Measurements from ENCODE around the gene ERFE.

Gene ERFE

DNA sequence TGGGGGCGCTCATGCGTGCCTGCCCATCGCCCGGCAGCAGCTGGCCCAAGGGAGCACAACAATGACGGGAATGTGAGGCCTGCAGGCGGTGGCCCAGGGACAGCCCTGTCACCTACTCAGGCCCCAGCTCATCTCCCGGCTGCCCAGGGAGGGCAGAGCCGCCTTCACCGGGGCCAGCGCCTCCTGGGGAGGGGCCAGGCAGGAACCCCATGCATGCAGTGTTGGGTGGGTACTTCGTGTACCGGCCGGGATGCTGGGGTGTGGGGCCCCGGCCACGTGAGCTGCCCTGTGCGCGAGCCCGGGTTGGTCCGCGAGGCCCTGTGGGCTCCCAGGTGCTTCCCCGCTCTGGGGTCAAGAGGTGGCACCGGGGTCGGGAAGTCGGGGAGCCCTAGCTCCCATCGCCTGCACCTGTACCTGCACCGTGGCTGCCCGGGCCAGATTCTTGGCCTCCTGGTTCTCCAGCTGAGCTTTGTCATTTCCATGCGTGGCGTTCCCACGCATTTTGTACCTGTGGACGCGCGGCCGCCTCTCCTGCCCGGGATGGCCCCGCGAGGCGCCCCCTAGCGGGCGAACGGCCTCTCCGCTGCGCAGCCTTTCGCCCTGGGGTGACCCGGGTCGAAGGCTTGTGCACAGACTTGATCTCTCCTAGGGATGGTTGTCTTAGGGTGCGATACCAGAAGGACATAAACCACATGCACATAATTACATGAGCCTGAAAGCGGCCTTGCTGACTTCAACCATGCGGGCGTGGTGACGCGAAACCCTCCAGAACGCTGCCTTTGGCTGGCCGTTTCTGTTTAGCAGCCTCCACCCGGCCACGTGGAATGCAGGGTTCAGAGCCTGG lies 19.4 kb upstream of the ERFE start:
- peak; percentile 13 for DNase-seq (ENCODE audit: low read depth)

DNA sequence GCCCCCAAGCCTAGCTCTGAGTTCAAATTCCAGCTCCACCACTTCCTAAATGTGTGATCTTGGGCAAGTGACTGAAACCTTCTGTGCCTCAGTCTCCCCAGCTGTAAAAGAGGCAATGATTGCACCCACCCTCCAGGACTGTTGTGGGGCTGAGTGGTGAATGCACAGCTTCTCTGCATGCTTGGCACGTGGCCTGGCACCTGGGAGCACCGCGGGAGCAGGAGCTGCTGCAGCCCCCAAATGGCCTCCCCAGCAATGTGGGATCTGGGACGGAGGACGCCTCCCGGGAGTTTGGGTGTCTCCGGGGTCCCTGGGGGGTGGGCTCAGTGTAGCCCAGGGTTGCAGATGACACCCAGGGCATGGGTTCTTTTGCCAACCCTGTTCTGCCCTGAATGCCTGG lies 18.7 kb upstream of the ERFE start:
- no peak for DNase-seq (ENCODE audit: low read depth)

DNA sequence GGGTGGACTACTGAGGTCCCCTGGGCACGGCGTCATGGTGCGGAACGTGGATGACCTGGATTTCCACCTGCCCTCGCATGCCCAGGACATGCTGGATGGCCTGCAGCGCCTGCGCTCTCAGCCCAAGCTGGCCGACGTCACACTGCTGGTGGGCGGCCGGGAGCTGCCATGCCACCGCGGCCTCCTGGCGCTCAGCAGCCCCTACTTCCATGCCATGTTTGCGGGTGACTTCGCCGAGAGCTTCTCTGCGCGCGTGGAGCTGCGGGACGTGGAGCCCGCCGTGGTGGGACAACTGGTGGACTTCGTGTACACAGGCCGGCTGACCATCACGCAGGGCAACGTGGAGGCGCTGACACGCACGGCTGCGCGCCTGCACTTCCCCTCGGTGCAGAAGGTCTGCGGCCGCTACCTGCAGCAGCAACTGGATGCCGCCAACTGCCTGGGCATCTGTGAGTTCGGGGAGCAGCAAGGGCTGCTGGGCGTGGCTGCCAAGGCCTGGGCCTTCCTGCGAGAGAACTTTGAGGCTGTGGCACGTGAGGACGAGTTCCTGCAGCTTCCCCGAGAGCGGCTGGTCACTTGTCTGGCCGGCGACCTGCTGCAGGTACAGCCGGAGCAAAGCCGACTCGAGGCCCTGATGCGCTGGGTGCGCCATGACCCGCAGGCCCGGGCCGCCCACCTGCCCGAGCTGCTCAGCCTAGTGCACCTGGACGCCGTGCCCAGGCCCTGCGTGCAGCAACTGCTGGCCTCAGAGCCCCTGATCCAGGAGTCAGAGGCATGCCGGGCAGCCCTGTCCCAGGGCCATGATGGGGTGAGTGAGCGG lies 17.8 kb upstream of the ERFE start:
- no peak for DNase-seq (ENCODE audit: low read depth)

DNA sequence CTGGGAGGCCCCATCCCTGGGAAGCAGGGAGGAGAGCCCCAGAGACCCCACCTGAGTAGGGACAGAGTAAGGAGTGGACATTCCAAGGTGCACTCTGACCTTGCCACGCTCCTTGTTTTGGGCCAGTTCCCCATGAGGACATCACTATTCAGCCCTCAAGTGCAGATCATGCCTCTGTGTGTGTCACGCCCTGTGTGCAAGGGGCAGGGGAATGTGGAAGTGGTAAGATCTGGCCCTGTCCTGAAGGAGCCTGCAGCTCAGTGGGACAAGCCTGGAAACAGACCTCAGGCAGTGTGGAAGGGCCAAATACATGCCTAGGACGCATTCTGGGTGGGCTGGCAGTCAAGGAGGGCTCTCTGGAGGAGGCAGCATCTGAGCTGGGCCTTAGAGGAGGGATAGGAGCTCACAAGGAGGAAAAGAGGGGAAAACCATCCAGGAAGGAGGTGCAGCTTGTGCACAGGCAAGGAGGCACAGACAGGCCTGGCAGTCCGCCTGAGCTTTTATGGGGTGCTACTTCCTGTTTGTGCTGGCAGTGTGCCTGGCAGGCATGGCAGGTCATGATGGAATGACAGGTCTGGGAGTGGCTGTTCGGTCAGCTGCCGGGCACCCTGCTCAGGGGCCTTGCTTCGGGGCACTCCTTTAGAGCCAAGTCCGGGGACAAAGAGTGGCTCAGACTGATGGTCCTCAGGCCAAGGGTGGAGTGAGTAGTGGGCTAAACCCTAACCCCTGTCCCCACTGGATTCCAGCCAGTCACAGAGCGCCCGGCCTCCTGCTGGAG lies 17.0 kb upstream of the ERFE start:
- peak; percentile 76 for DNase-seq (ENCODE audit: low read depth)

DNA sequence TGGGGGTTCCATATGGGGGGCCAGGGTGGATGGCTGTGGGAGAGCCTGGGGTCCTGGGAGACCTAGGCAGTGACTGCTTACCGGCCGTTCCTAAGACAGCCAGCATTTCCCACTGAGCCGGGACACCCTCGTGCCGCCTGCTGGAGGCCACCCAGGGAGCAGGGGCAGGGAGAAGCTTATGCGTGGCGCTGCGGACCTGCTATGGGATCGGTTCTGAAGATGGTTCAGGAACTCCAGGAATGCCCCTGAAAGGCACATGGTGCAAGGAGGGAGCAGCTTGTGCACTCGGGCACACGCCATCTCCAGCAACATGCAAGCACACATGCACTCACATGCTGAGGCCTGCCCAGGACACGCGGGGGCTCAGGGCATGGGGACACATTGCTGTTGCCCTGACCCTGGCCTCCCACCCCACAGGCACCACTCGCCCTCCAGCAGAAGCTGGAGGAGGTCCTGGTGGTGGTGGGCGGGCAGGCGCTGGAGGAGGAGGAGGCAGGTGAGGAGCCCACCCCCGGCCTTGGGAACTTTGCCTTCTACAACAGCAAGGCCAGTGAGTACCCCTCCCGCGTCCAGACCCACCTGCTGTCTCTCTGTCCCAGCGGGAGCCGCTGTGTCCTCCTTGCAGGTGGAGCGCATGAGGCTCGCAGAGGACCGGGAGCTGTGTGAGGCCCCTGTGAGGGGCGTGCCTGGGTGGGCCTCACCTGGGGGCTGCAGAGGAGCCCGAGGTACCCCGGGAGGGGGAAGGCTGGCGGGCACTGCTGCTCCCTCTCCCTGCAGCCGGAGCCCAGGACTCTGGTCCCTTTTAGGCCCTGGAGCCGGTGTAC lies 16.2 kb upstream of the ERFE start:
- peak; percentile 56 for DNase-seq (ENCODE audit: low read depth)

DNA sequence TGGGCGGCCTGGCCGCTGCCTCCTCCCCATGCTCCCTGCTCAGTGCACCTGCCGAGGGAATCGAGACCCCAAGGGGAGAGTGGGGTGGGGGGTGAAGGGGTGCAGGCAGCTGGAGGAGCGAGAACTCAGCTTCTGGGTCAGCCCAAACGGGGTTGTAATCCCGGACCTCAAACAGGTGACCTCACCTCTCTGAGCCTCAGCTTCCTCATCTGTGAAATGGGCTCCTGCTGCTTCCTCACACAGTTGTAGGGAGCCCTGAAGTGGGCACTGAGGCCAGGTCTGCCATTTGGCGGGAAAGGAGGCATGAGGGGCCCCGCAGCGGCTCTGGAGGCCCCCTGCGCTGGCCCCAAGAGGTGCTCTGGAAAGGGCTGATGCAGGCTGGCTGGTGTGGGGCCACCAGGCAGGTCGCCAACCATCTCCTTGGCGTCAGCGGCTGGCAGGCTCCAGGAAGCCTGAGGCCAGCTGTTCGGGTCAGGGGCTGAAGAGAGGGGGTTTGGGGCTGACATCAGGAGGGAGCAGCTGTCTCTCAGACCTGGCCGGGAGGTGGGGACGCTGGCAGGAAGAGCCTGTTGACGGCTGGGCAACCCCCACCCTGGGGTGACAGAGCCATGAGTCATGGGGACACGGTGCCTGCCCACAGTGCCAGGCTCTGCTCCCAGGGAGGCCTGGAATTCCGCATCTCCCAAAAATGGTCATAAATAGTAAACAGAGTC lies 15.4 kb upstream of the ERFE start:
- peak; percentile 93 for DNase-seq (ENCODE audit: low read depth)

DNA sequence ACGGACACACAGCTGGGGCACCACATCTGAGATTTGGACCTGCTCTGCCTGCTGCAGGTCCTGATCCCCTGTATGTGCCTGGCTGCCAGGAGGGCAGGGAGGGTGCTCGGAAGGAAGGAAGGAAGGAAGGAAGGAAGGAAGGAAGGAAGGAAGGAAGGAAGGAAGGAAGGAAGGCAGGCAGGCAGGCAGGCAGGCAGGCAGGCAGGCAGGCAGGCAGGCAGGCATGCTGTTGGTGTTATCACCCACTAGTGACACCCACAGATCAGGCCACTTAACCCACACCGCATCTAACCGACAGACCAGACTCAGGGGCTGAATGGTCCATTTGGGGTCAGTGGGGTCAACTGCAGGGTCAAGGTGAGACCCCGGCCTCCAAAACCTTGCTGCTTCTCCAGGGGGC lies 14.5 kb upstream of the ERFE start:
- DNase-seq (ENCODE audit: low read depth) = no peak

DNA sequence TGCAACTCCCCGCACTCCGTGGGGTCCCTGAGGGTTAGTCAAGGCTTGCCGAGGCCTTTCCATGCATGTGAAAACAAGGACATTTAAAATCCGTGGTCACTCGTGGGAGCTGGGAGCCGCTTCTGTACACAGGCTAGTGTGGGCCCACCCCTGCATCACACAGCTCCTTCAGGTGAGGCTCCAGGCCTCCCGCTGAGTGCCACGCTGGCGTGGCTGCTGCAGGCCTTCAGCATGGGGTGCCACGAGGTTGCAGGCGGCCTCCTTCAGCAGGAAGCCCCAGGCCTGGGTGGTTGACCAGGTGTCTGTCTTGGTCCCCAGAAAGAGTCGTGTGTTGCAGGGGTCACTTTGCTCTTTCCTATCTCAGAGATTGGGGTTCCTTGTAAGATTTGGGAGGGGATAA lies 13.7 kb upstream of the ERFE start:
- no peak for DNase-seq (ENCODE audit: low read depth)

DNA sequence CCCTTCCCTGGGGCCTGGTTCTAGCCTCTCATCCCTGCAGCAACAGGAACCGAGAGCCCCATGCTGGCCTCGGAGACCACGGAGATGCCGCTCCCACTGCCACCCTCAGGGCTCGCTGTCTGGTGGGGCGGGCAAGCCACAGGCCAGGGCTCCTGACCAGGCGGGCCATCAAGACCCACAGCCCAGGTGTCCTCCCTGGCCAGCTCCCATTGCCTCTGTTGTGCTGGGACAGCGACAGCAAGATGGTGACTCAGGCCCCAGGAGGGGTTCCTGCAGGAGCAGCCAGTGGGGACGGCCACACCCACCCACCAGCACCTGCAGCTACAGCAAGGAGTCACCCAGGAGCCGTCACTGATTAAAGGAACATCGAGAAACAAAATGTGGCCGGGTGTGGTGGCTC lies 12.9 kb upstream of the ERFE start:
- DNase-seq (ENCODE audit: low read depth) = no peak

DNA sequence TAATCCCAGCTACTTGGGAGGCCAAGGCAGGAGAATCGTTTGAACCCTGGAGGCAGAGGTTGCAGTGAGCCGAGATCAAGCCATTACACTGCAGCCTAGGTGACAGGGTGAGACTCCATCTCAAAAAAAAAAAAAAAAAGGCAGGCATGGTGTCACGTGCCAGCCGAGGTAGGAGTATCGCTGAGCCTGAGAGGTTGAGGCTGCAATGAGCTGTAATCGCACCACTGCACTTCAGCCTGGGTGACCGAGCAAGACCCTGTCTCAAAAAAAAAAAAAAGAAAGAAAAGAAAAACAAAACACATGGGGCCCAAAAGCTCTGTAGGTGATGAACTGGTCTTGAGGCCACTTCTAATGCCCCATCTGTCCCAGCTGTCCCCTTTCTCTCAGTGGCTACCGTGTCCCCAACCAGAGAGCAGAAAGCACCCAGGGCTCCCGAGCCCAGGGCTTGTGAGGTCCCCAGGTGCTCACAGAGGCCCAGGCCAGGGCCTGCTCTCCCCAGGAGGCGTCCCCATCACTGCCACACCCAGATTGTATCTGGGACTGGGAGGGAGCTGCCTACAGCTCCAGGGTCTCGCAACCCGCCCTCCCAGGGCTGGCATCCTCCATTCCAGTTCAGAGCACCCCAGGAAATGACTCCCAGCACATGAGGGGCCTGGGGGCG lies 11.8 kb upstream of the ERFE start:
- DNase-seq (ENCODE audit: low read depth) = no peak

DNA sequence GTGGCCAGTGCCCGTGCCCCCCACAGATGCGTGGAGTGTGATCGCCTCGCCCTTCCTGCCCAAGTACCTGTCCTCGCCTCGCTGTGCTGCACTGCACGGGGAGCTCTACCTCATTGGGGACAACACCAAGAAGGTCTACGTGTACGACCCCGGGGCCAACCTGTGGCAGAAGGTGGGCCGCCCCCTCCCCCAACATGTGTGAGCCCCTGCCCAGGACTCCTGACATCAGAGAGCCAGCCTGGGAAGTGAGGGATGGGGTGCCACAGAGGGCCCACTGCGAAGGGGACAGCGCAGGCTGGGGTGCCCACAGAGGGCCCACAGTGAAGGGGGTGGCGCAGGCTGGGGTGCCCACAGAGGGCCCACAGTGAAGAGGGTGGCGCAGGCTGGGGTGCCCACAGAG lies 9.8 kb upstream of the ERFE start:
- DNase-seq (ENCODE audit: low read depth) = no peak

DNA sequence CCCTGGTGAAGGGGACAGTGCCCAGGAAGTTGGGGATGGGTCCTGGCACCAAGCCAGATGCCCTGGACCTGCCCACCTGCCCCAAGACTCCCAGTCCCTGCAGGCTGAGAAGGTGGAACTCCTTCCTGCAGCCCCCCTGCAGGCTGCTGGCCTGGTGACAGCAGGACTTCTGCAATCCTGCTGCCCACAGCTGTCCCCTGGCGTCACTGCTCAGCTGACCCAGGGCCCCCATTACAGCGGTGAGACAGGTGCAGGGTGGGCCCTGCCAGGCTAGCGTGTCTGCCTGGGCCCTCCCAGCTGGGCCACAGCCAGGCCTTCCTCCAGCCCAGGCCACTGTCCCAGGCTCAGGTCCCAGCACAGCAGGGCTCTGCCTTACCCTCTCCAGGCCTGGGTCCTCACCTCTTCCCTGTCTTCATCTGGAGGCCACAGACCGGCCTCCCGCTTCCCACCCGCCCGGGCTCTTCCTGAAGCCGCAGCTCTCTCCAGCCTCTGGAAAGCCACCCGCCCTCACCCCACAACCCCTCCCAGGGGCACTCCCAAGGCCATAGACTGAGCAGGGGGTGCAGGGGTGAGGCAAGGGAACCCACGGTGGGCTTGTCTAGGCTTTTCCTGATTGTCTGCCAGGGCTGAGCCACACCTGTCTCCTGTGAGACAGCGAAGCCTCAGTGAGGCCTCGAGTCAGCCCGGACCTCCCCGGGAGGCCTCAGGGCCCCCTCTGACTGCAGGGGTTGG lies 8.8 kb upstream of the ERFE start:
- no peak for DNase-seq (ENCODE audit: low read depth)

DNA sequence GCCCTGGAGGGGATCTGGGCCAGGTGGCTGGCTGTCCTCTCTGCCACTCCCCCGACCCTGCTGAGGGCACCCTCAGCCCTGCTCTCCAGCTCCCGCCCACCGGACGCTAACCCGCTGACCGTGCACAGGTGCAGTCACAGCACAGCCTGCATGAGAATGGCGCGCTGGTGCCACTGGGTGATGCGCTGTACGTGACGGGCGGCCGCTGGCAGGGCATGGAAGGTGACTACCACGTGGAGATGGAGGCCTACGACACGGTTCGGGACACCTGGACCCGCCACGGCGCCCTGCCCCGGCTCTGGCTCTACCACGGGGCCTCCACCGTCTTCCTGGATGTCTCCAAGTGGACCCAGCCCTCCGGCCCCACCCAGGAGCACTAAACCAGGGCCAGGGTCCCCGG lies 8.1 kb upstream of the ERFE start:
- no peak for DNase-seq (ENCODE audit: low read depth)

DNA sequence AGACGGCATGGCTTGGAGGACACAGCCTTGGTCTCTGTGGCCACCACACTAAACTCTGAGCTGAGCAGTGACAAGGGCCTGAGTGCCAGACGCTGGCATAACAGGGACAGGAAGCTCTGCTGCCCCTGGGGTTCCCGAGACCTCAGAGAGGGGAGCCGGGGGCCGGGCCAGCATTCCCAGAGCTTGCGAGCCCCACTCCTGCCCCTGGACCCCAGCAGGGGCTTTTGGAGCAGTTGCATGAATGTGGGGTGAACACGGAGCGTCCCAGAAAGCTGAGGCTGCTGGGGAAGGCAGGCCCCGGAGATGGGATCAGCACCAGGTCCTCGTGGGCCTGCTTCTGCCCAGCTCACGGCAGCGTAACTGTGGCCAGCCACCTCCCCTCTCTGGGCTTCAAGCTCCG lies 7.6 kb upstream of the ERFE start:
- no peak for DNase-seq (ENCODE audit: low read depth)

DNA sequence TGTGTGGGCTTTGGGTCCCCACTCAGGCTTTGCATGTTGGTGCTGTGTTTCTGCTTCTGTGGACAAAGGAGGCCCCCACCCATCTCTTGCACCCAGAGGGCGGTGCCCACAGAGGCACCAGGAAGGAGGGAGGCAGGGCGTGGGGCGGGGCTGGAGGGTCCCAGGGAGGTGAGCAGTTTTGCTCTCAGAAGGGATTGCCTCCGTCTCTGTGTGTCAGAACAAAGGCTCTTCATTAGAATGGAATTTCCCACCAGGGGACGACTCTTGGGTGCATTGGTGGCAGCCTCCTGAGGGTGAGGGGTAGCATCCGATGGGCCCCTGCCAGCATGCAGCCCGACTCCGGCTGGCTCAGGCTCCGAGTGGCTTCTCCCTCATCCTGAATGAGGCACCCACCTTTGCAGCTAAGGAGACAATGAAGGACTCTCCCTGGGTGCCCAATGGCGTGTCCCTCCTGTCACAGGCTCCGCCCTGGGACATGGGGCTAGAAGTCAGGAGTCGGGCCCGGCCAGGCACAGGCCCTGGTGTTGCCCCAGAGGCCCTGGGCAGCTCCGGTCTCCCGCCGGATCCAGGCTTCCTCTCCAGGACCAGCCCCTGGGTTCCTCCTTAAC lies 7.0 kb upstream of the ERFE start:
- DNase-seq (ENCODE audit: low read depth) = no peak

DNA sequence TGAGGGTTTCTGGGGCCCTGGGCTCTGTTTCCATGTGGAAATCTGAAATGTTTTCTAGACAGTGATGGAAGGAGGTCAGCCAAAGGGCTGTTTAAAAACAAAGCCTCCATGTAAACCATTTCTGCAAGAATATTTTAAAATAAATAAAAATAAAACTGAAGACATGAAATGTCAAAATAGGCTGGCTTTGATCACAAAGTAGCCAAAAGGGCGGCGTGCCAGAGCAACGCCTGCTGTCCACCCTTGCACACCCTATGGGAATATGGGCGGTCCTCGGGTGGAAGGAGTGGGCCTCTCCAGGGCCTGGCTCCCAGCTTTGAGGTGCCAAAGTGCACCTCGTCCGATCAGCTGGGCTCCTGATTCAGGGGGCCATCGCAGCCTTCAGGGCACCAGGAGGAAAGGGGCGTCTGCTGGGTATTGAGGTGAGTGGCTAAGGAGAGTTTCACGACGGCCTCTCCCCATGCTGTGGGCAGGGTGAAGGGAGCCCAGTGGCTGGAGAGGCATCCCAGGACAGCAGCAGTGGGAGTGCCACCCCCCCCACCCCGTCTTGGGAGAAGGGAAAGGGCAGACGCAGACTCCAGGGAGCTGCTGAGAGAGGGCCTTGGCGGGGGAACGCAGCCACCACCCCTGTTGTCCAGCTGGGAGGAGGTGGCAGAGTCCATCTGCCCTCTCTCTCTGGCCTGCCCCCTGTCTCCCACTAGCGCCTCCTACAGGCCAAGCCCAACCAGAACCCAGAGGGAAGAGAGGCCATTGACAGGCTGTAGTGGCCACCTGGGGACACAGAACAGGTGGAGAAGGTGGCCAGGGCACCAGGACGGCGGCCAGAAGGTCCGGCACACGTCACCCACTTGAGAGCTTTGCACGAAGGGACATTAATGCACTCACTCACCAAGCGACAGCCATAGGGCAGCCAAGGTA lies 5.7 kb upstream of the ERFE start:
- no peak for DNase-seq (ENCODE audit: low read depth)

DNA sequence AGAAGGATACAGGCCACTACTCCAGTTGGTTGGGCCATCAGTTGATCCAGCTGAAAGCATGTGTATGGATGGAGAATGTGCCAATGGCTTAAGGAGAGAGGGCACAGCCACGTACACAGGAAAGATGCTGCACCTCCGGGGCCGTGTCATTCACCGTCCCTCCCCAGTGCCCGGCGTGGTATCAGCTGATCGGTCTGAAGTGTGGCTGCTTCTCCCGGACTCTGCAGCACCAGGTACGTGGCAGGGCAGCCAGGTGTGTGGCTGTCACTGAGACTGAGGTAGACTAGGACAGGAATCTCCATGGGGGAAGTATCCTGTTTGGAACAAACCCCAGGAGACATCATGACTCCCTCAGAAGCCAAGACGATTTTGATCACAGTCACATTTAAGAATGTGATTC lies 4.2 kb upstream of the ERFE start:
- DNase-seq (ENCODE audit: low read depth) = no peak

DNA sequence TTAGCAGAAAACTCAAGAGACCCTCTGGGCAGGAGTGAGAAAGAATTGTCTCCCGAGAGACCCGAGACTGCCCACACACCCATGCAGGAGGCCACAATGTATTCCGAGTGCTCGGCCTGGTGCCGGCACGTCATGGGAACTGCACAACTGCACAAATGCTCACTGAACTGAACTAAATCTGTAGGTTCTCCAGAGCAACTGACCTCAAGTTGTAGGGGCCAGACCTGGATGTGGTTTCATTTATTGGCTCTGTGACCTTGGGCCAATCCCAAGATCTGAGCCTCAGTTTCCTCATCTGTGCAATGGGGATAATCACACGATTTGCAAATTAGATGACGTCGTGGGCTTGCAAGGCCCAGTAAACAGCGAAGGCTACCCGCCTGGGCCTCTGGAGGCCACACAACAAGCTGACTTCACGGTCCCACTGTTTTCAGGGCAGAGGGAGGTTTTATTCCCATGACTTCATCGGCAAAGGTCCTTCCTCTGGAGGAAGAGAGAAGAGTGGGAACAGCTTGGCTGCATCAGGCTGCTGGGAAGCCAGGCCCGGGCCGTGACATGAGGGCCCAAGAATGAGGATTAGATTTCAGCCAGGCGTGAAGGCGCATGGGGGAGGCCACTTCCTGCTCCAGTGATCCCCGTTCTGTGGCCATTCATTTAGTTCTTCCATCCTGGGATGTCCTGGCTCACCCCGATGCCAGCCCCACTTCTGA lies 3.6 kb upstream of the ERFE start:
- DNase-seq (ENCODE audit: low read depth) = peak; percentile 81
